Stimulated activated CD8-positive, alpha-beta memory T cell treated with anti-CD3 and anti-CD28 coated beads, Interleukin-12 subunit alpha, Interleukin-12 subunit beta, amount 100 ng/mL, for 1 hour (primary cell): ENCODE results near the gene LENG9.

ENCODE experiments used
- DNase-seq: peaks from one replicate; pipeline ENCODE4 v3.0.0-alpha.2; 2020; ENCODE audit warnings: low read depth

Gene LENG9

GRCh38 chr19:54439174-54439851, 24.3 kb downstream of the LENG9 start:
- no peak for DNase-seq

GRCh38 chr19:54436628-54437252, 26.8 kb downstream of the LENG9 start:
- no peak for DNase-seq

GRCh38 chr19:54436031-54436523, 27.5 kb downstream of the LENG9 start:
- no peak for DNase-seq

GRCh38 chr19:54435551-54436016, 28.0 kb downstream of the LENG9 start:
- DNase-seq: no peak

GRCh38 chr19:54434873-54435214, 28.7 kb downstream of the LENG9 start:
- no peak for DNase-seq

GRCh38 chr19:54434112-54434872, 29.3 kb downstream of the LENG9 start:
- no peak for DNase-seq

GRCh38 chr19:54433697-54434096, 29.9 kb downstream of the LENG9 start:
- no peak for DNase-seq

GRCh38 chr19:54432144-54432738, 31.3 kb downstream of the LENG9 start:
- DNase-seq: no peak

- no peak for DNase-seq
Observed at GRCh38 chr19:54431255-54431838, 32.2 kb downstream of the LENG9 start.

- DNase-seq: peak; percentile 10
Observed at GRCh38 chr19:54430306-54431254, 33.0 kb downstream of the LENG9 start.

GRCh38 chr19:54429545-54430227, 33.9 kb downstream of the LENG9 start:
- DNase-seq: no peak

- DNase-seq: no peak
Observed at GRCh38 chr19:54429176-54429495, 34.4 kb downstream of the LENG9 start.

GRCh38 chr19:54428323-54429175, 35.0 kb downstream of the LENG9 start:
- no peak for DNase-seq

- no peak for DNase-seq
Observed at GRCh38 chr19:54427586-54427985, 36.0 kb downstream of the LENG9 start.

GRCh38 chr19:54426291-54426931, 37.2 kb downstream of the LENG9 start:
- no peak for DNase-seq

- DNase-seq: no peak
Observed at GRCh38 chr19:54425382-54425723, 38.2 kb downstream of the LENG9 start.

GRCh38 chr19:54424660-54425381, 38.8 kb downstream of the LENG9 start:
- no peak for DNase-seq

GRCh38 chr19:54424201-54424600, 39.4 kb downstream of the LENG9 start:
- DNase-seq: no peak

- DNase-seq: no peak
Observed at GRCh38 chr19:54422136-54422535, 41.4 kb downstream of the LENG9 start.
